Heart right ventricle (tissue), 16 donors: ENCODE measurements around the gene NDUFB8. TPM values are rescaled to one million over a fixed set of nuclear protein-coding genes. Genes with fewer than 3 reads are reported as not detected.

Source experiments
- ATAC-seq, 8 donors: fragments of 200-7000 bp; cut with Tn5 transposase; one replicate each; pipeline ENCODE4 v1.9.1; 2020; ENCODE audit warnings: mild to moderate bottlenecking in 8 of 8, moderate library complexity in 8 of 8, moderate number of reproducible peaks in 1 of 8
- DNase-seq, 2 donors: peaks; one replicate each; pipeline ENCODE4 v3.0.0-alpha.2; 2020
- H3K27ac ChIP-seq, 10 donors: fragments of 200-600 bp; sonication (generic) in 2 of 10; one replicate each; pipeline versions ENCODE4 v1.5.0 to v1.8.0; 2020 to 2022; ENCODE audit warnings: mild to moderate bottlenecking in 3 of 10
- H3K27me3 ChIP-seq, 7 donors: fragments of 200-600 bp; one replicate each; pipeline ENCODE4 v1.8.0; 2021 to 2022; ENCODE audit warnings: mild to moderate bottlenecking in 2 of 7
- H3K36me3 ChIP-seq, 9 donors: fragments of 200-600 bp; sonication (generic) in 1 of 9; one replicate each; pipeline versions ENCODE4 v1.5.0 to v1.8.0; 2020 to 2022; ENCODE audit warnings: mild to moderate bottlenecking in 2 of 9
- H3K4me1 ChIP-seq, 9 donors: fragments of 200-600 bp; sonication (generic) in 1 of 9; one replicate each; pipeline versions ENCODE4 v1.5.0 to v1.8.0; 2020 to 2022; ENCODE audit warnings: mild to moderate bottlenecking in 4 of 9
- H3K4me3 ChIP-seq, 10 donors: fragments of 200-600 bp; sonication (generic) in 2 of 10; one replicate each; pipeline versions ENCODE4 v1.5.0 to v1.8.0; 2020 to 2022; ENCODE audit warnings: mild to moderate bottlenecking in 7 of 10, moderate library complexity in 2 of 10
- H3K9me3 ChIP-seq, 11 donors: fragments of 200-600 bp in 10 of 11; sonication (generic) in 2 of 11; one replicate each; pipeline versions ENCODE4 v1.5.0 to v1.8.0; 2013 to 2022; ENCODE audit warnings: mild to moderate bottlenecking in 2 of 11, control low read depth in 1 of 11, moderate library complexity in 1 of 11
- WGBS, 2 donors: extraction: QIAGEN DNeasy Blood & Tissue Kit; methylation state at CpG; one replicate each; pipeline ENCODE4 v1.1.7; 2013; ENCODE audit warnings: inconsistent platforms in 1 of 2; 5-methylcytosine and 5-hydroxymethylcytosine counted together
- intact Hi-C, 10 donors: fragments of 100-400 bp; cut with DNase I; formaldehyde crosslinking; loops; one replicate each; pipeline versions ENCODE4 v1.11.1 to v1.14.2; 2022
- polyA plus RNA-seq, 2 donors: library from polyadenylated mRNA; stranded (reverse); fragments of 200-250 nt; gene quantifications; one replicate each; pipeline ENCODE4 v1.2.3, GENCODE V29; 2013
- total RNA-seq, 10 donors: library from RNA; stranded (reverse); fragmentation: NEBNext Ultra II Directional in 3 of 10; extraction: Animal tissue kit (Norgen Biotek cat#: 25700) in 3 of 10; gene quantifications; one replicate each; pipeline versions ENCODE4 v1.2.1 to v1.2.4, GENCODE V29; 2021 to 2023
- TF ChIP-seq, protein P1 (sequence below), 9 donors: fragments of 200-600 bp; sonication (generic) in 2 of 9; IDR thresholded peaks; one replicate each; pipeline versions ENCODE4 v1.5.0 to v1.8.0; 2021 to 2022; ENCODE audit warnings: antibody characterized with exemption in 9 of 9, mild to moderate bottlenecking in 5 of 9, moderate library complexity in 1 of 9
- donor health status: Arrhythmogenic right ventricular cardiomyopathy.
- donor health status: ischemic (EF 13 %, LVEDD 7.1; RV severe dilation, severe dysfunction).
- donor health status: healthy with polysubstance abuse.
- donor health status: DM: no; HTN: yes; CAD: no.
- donor health status: DM: no; HTN: no; CAD: no.
- donor health status: ischemic (EF 25% LVEDD 6.9; RV normal size, moderate dysfunction).
- donor health status: ischemic (EF 25% LVEDD 5.7; RV mildly dilated, moderate dysfunction).
- donor health status: healthy.
- donor health status: DM: yes; HTN: yes; CAD: no.
- donor health status: Ischemic cardiomyopathy.
- donor health status: ischemic (EF 35%, LVEDD 5.7; RV mildly dilated, moderate dysfunction).
- donor health status: nonischemic (EF 11% LVEDD 7.7; RV severe dilation, severe dysfunction).
- donor health status: DM: yes; HTN: yes; CAD: no.
- donor health status: PGD.
- donor health status: ischemic (EF 29% LVEDD 5.4; RV normal size, mild dysfunction).
- donor health status: nonischemic (EF 23%, LVEDD 6.1; RV moderate dilation, normal function).

NDUFB8 gene
- total and polyA plus RNA-seq, 12 donors = 321 to 915 (median 435) TPM

DNA sequence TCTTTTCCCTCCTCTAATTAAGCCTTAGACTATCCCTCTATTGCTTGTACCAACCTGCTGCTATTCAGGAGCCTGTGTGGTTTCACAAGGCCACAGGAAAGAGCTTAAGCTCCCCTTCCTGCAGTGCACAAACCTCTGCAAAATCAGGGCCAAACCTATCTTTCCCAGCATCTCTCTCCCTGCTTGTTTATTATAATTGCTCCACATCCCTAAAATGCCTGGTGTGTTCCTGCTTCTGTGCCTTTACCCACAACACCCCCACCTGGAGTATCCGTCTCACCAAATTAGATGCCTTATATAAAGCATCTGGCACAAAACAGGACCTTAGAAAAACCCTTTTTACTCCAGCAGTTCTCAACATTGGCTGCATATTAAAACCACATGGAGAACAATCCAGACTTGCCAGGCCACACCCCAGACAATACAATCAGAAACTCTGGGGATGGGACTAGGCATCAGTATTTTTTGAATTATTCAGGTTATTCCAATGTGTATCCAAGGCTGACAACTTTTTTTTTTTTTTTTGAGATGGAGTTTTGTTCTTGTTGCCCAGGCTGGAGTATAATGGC is 26.7 kb downstream of the NDUFB8 start:
- ATAC-seq (no peak), DNase-seq (no peak)
- Histone ChIP-seq H3K4me3 (no peak overlapping the region), H3K4me1 (no peaks in the 10 kb centered on the region), H3K9me3 (no peaks in the 10 kb centered on the region), H3K27me3 (no peaks in the 10 kb centered on the region), H3K27ac (no peak overlapping the region), H3K36me3 (peaks cover 0 to 96% (median 37%) of the 10 kb centered on the region in 9 donors)
- 95 to 100% methylated on average over 1 of the region's 1 CpG for WGBS, 2 donors
- intact Hi-C loops = loop anchor here in 1 of 10 donors (10.0 kb wide), 1 partner anchor 68 kb away; no protein-coding TSS in a partner anchor
- TF ChIP-seq, protein P1, sequence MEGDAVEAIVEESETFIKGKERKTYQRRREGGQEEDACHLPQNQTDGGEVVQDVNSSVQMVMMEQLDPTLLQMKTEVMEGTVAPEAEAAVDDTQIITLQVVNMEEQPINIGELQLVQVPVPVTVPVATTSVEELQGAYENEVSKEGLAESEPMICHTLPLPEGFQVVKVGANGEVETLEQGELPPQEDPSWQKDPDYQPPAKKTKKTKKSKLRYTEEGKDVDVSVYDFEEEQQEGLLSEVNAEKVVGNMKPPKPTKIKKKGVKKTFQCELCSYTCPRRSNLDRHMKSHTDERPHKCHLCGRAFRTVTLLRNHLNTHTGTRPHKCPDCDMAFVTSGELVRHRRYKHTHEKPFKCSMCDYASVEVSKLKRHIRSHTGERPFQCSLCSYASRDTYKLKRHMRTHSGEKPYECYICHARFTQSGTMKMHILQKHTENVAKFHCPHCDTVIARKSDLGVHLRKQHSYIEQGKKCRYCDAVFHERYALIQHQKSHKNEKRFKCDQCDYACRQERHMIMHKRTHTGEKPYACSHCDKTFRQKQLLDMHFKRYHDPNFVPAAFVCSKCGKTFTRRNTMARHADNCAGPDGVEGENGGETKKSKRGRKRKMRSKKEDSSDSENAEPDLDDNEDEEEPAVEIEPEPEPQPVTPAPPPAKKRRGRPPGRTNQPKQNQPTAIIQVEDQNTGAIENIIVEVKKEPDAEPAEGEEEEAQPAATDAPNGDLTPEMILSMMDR (IDR thresholded peaks at IDR 0.05) = no peak

DNA sequence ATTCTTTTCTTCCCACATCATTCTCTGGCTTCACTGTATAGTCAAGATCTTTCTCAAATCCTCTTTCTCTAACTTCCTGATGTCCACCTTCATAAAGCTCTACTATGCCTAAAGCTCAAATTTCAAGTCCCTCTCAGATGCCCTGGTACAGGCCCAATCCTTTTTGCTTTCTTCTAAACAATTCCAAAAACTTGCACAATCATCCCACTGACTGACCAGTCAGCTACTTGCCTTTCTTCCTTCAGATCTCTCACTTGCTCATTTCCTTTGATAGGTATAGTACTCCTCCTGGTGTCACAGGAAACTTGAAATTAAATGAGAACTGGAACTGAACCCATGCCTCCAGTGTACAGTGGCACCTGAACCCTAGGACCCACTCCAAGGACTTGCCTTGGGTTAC is 28.2 kb downstream of the NDUFB8 start:
- Histone ChIP-seq H3K27ac (no peak overlapping the region), H3K27me3 (no peaks in the 10 kb centered on the region), H3K36me3 (peaks cover 0 to 96% (median 46%) of the 10 kb centered on the region in 9 donors), H3K9me3 (no peaks in the 10 kb centered on the region), H3K4me3 (no peak overlapping the region), H3K4me1 (no peaks in the 10 kb centered on the region)
- no peak for DNase-seq
- intact Hi-C loops = loop anchor here in 1 of 10 donors (10.0 kb wide), 1 partner anchor 67 kb away; no protein-coding TSS in a partner anchor
- no peak for ATAC-seq
- TF ChIP-seq, protein P1 (IDR thresholded peaks at IDR 0.05) = no peak

DNA sequence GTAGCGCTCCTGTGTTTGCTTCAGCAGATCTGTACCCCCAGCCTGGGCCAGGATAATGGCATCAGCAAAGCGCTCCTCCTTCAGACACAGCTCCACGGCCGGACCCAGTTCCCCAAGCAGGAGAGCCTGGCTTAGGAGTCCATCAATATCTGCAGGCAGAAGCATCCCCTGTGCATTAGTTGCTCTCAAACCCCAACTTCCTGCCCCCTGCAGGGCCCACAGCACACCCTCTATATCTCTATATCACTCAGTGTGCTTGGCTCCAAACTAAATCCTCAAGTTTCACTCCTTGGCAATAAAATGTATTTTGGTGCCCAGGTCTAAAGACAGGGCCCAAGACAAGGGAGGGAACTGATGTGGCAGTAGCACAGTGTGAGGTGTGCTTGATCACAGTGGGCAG is 31.6 kb downstream of the NDUFB8 start:
- WGBS, 2 donors = 95 to 96% methylated on average over 4 of the region's 4 CpGs
- intact Hi-C loops = no loop called here
- TF ChIP-seq, protein P1 (IDR thresholded peaks at IDR 0.05) = no peak
- no peaks in the 10 kb centered on the region for H3K27me3 ChIP-seq
- no peaks in the 10 kb centered on the region for H3K9me3 ChIP-seq
- H3K27ac ChIP-seq = no peak overlapping the region
- H3K4me1 ChIP-seq = no peaks in the 10 kb centered on the region
- DNase-seq (no peak), ATAC-seq (no peak)
- H3K36me3 ChIP-seq = peaks cover 0 to 100% (median 52%) of the 10 kb centered on the region in 9 donors
- no peak overlapping the region for H3K4me3 ChIP-seq

DNA sequence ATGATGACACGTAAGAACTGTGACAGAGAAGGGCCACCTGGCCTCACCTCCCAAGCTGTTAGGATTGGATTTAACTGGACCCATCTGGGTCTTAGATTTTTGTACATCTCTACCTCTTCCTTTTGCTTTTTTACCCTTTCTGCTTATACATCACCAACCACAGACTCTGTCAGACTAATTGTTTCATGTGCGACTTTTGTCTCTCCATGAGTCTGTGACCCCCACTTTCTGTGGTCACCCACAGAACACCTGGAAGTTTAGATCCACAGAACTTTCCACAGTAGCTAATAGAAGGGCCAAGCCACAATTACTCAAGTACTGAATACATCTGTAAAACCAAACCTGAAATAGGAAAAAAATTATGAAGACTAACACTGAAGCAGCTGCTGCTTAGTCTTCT is 33.1 kb downstream of the NDUFB8 start:
- Histone ChIP-seq H3K4me1 (no peaks in the 10 kb centered on the region), H3K4me3 (no peak overlapping the region), H3K36me3 (peaks cover 0 to 100% (median 47%) of the 10 kb centered on the region in 9 donors), H3K27me3 (no peaks in the 10 kb centered on the region), H3K27ac (no peak overlapping the region), H3K9me3 (no peaks in the 10 kb centered on the region)
- WGBS, 2 donors = 97 to 100% methylated on average over 2 of the region's 2 CpGs
- TF ChIP-seq, protein P1 (IDR thresholded peaks at IDR 0.05) = no peak
- intact Hi-C loops = no loop called here
- ATAC-seq (no peak), DNase-seq (no peak)
